Measurements from ENCODE around the gene RNASE11. TPM values are rescaled to one million over a fixed set of nuclear protein-coding genes. Genes with fewer than 3 reads are reported as not detected.

The RNASE11 gene
- total and polyA plus RNA-seq, 7 donors: not detected

DNA sequence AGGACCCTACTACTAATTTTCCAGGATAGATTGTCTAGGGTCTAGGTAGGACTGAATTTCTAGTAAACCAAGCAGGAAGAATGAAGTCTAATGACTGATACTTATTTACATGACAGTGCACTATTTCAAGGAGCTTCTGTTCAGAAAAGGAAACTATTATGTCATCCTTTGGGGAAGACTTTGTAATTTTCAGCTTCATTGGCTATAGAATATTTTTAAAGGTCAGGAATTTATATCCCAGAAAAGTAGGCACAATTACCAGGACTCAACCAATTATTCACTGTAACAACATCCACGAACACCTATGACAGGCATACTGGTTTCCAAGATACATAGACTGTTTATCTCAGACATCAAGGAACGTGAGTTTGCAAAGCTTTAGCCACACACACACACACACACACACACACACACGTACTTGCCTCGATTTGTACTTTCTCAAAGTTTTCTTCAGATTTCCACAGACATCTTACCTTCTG, 30.5 kb upstream of the RNASE11 start:
- H3K4me1 ChIP-seq: peaks cover under 1 to 17% (median 7%) of the 10 kb centered on the region in 4 donors
- H3K9me3 ChIP-seq: no peaks in the 10 kb centered on the region
- H3K27me3 ChIP-seq: peaks cover 0 to 4% (median 0%) of the 10 kb centered on the region in 3 donors
- WGBS, 2 donors: 67 to 73% methylated on average over 4 of the region's 4 CpGs
- no peaks in the 10 kb centered on the region for H3K36me3 ChIP-seq
- no peak for DNase-seq
- H3K4me3 ChIP-seq: no peak overlapping the region
- TF ChIP-seq POLR2A (IDR thresholded peaks at IDR 0.05) (no peak), EP300 (IDR thresholded peaks at IDR 0.05) (no peak), POLR2AphosphoS5 (IDR thresholded peaks at IDR 0.05) (no peak)
- TF ChIP-seq, protein P1, sequence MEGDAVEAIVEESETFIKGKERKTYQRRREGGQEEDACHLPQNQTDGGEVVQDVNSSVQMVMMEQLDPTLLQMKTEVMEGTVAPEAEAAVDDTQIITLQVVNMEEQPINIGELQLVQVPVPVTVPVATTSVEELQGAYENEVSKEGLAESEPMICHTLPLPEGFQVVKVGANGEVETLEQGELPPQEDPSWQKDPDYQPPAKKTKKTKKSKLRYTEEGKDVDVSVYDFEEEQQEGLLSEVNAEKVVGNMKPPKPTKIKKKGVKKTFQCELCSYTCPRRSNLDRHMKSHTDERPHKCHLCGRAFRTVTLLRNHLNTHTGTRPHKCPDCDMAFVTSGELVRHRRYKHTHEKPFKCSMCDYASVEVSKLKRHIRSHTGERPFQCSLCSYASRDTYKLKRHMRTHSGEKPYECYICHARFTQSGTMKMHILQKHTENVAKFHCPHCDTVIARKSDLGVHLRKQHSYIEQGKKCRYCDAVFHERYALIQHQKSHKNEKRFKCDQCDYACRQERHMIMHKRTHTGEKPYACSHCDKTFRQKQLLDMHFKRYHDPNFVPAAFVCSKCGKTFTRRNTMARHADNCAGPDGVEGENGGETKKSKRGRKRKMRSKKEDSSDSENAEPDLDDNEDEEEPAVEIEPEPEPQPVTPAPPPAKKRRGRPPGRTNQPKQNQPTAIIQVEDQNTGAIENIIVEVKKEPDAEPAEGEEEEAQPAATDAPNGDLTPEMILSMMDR (IDR thresholded peaks at IDR 0.05): no peak
- intact Hi-C loops (cut with DNase I): loop anchor here (10.0 kb wide), 1 partner anchor 476 kb away; the partner anchor contains the start of gene ZNF219
- H3K27ac ChIP-seq: no peak overlapping the region

DNA sequence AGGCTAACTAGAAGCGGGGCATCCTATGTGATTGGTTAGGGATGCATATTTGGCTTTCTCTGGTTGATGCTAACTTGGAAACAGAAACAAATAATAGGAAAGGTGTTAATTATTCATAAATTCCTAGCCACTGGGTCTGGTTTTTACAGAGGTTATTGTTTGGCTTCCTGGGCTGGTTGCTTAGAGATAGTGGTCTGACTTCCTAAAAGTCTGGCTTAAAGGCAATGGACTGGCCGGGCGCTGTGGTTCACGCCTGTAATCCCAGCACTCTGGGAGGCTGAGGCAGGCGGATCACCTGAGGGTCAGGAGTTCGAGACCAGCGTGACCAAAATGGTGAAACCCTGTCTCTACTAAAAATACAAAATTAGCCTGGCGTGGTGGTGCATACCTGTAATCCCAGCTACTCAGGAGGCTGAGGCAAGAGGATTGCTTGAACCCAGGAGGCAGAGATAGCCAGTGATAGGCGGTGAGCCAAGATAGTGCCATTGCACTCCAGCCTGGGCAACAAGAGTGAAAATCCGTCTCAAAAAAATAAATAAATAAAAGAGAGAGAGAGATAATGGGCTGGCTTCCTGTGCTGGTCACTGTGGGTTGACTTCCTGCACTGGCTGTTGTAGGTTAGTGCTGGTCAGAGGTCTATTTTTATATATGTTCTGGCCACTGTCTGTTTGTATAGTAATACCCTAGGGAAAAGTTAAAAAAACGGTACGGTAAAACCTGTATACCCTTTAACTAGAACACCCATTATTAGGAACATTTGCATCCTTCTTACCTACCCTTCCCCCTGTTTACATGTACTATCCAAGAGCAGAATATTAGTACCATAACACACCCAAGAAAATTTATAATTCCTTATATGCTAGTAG, 29.6 kb upstream of the RNASE11 start:
- 81 to 87% methylated on average over 12 of the region's 12 CpGs for WGBS, 2 donors
- no peak for DNase-seq
- TF ChIP-seq POLR2AphosphoS5 (IDR thresholded peaks at IDR 0.05) (no peak), POLR2A (IDR thresholded peaks at IDR 0.05) (no peak), EP300 (IDR thresholded peaks at IDR 0.05) (no peak)
- TF ChIP-seq, protein P1 (IDR thresholded peaks at IDR 0.05): no peak
- Histone ChIP-seq H3K27me3 (no peaks in the 10 kb centered on the region), H3K4me3 (no peak overlapping the region), H3K36me3 (no peaks in the 10 kb centered on the region), H3K27ac (no peak overlapping the region), H3K4me1 (peaks cover 3 to 10% (median 9%) of the 10 kb centered on the region in 4 donors), H3K9me3 (no peaks in the 10 kb centered on the region)
- intact Hi-C loops (cut with DNase I): loop anchor here (10.0 kb wide), 1 partner anchor 477 kb away; the partner anchor contains the start of gene ZNF219

DNA sequence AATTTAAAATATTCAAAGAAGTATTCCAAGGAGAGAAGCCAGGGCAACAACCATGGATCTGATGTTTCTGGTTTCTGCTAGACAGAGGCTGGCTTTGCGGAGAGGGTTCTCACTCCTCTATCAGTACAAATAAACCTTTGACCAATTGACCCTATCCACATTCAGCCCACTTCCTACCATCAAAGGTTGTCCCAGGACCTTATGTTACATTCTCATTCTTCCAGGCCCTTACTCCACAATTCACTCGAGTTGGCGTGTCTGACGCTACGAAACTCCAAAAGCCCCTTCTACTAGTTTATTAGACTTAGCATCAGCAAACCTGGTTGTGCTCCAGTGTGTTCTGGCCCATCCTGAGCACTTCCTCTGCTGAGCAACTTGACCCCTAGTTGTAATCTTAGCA, 28.2 kb upstream of the RNASE11 start:
- DNase-seq: no peak
- no peak overlapping the region for H3K27ac ChIP-seq
- TF ChIP-seq EP300 (IDR thresholded peaks at IDR 0.05) (no peak), POLR2AphosphoS5 (IDR thresholded peaks at IDR 0.05) (no peak), POLR2A (IDR thresholded peaks at IDR 0.05) (no peak)
- TF ChIP-seq, protein P1 (IDR thresholded peaks at IDR 0.05): no peak
- H3K36me3 ChIP-seq: no peaks in the 10 kb centered on the region
- no peaks in the 10 kb centered on the region for H3K27me3 ChIP-seq
- peaks cover 3 to 16% (median 10%) of the 10 kb centered on the region in 4 donors for H3K4me1 ChIP-seq
- no peak overlapping the region for H3K4me3 ChIP-seq
- no peaks in the 10 kb centered on the region for H3K9me3 ChIP-seq
- intact Hi-C loops (cut with DNase I): loop anchor here (10.0 kb wide), 1 partner anchor 479 kb away; the partner anchor contains the start of gene ZNF219
- 90 to 93% methylated on average over 5 of the region's 5 CpGs for WGBS, 2 donors

DNA sequence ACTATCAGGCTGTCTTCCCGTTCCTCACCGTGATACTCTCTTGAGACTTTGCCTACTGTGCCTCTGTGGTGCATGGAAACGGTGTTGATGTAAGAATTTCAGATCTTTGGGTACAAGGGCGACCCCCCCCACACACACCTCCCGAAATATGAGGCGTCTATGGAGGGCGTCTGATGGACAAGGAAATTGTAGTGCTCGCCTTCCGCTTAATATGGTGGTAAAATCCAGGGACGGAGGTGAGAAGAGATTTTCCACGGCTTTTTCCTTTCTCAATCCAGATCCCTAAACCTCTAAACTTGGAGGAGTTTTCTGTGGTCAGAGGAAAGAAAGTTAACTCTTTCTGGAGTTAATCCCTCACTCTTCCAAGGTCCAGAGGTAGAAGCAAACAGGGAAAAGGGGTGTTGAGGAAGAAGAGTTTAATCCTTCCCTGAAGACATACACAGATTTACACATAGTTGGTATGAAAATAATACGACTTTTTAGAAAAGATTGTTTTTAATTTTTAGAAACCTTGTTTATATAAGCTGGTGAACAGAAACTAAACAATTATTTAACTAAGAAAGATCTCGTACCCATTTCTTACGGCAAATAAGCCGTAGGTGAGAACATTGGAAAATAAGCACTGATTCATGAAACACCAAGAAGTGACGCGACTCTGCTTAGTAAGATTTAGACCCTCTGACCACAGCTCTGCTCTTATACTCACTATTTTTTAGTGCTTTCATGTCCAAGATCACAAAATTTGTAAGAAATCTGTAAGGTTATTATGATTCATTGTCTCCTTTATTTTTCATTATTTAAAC, 26.4 kb upstream of the RNASE11 start:
- peak overlapping the region; percentile 73 to 86 (median 78) for H3K27ac ChIP-seq
- H3K4me3 ChIP-seq: peak overlapping the region; percentile 38 to 56 (median 52)
- H3K36me3 ChIP-seq: no peaks in the 10 kb centered on the region
- WGBS, 2 donors: 6 to 11% methylated on average over 17 of the region's 17 CpGs
- peaks cover 3 to 21% (median 13%) of the 10 kb centered on the region in 4 donors for H3K4me1 ChIP-seq
- no peaks in the 10 kb centered on the region for H3K27me3 ChIP-seq
- no peak for DNase-seq
- intact Hi-C loops (cut with DNase I): loop anchor here (5.0 to 10.0 kb wide), 2 partner anchors 272 to 481 kb away; partner anchors contain the start of genes PARP2 and ZNF219
- TF ChIP-seq, protein P1 (IDR thresholded peaks at IDR 0.05): no peak
- no peak for TF ChIP-seq POLR2AphosphoS5 (IDR thresholded peaks at IDR 0.05)
- TF ChIP-seq EP300 (IDR thresholded peaks at IDR 0.05): no peak
- TF ChIP-seq POLR2A (IDR thresholded peaks at IDR 0.05): no peak
- H3K9me3 ChIP-seq: no peaks in the 10 kb centered on the region
